ENCODE results near the gene GABRE.

DNA sequence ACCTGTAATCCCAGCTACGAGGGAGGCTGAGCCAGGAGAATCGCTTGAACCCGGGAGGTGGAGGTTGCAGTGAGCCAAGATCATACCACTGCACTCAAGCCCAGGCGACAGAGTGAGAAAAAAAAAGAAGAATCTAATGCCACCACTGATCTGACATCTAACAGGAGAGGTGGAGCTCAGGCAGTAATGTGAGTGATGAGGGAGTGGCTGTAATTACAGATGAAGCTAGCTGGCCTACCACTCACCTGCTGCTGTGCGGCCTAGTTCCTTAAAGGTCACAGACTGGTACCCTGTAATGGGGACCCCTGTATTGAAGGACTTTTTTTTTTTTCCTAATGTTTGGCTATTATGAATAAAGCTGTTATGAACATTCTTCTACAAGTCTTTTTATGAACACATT, 25.3 kb upstream of the GABRE start:
- TF ChIP-seq ZNF175 (tag by site-specific recombination; IDR thresholded peaks at IDR 0.05) (no peak), ZNF24 (tag by site-specific recombination; IDR thresholded peaks at IDR 0.05) (no peak), ZNF114 (tag by site-specific recombination; IDR thresholded peaks at IDR 0.05) (no peak), ATF2 (tag by site-specific recombination; IDR thresholded peaks at IDR 0.05; ENCODE audit: low read depth) (no peak), ZNF112 (tag by site-specific recombination; IDR thresholded peaks at IDR 0.05) (no peak), PRDM10 (tag by site-specific recombination; IDR thresholded peaks at IDR 0.05) (no peak), ZBTB49 (tag by site-specific recombination; IDR thresholded peaks at IDR 0.05; ENCODE audit: low read depth) (no peak), ZNF423 (tag by site-specific recombination; IDR thresholded peaks at IDR 0.05) (no peak), ZNF274 (IDR thresholded peaks at IDR 0.05; ENCODE audit: low read length) (no peak), ZNF274 (tag by site-specific recombination; IDR thresholded peaks at IDR 0.05; ENCODE audit: borderline replicate concordance) (no peak), MYNN (tag by site-specific recombination; IDR thresholded peaks at IDR 0.05; ENCODE audit: borderline replicate concordance) (no peak)
- TF ChIP-seq, protein P1, sequence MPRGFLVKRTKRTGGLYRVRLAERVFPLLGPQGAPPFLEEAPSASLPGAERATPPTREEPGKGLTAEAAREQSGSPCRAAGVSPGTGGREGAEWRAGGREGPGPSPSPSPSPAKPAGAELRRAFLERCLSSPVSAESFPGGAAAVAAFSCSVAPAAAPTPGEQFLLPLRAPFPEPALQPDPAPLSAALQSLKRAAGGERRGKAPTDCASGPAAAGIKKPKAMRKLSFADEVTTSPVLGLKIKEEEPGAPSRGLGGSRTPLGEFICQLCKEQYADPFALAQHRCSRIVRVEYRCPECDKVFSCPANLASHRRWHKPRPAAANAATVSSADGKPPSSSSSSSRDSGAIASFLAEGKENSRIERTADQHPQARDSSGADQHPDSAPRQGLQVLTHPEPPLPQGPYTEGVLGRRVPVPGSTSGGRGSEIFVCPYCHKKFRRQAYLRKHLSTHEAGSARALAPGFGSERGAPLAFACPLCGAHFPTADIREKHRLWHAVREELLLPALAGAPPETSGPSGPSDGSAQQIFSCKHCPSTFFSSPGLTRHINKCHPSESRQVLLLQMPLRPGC (tag by site-specific recombination; IDR thresholded peaks at IDR 0.05), result no peak
- TF ChIP-seq, protein P2, sequence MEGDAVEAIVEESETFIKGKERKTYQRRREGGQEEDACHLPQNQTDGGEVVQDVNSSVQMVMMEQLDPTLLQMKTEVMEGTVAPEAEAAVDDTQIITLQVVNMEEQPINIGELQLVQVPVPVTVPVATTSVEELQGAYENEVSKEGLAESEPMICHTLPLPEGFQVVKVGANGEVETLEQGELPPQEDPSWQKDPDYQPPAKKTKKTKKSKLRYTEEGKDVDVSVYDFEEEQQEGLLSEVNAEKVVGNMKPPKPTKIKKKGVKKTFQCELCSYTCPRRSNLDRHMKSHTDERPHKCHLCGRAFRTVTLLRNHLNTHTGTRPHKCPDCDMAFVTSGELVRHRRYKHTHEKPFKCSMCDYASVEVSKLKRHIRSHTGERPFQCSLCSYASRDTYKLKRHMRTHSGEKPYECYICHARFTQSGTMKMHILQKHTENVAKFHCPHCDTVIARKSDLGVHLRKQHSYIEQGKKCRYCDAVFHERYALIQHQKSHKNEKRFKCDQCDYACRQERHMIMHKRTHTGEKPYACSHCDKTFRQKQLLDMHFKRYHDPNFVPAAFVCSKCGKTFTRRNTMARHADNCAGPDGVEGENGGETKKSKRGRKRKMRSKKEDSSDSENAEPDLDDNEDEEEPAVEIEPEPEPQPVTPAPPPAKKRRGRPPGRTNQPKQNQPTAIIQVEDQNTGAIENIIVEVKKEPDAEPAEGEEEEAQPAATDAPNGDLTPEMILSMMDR (tag by site-specific recombination; IDR thresholded peaks at IDR 0.05), result no peak
- TF ChIP-seq, protein P3, sequence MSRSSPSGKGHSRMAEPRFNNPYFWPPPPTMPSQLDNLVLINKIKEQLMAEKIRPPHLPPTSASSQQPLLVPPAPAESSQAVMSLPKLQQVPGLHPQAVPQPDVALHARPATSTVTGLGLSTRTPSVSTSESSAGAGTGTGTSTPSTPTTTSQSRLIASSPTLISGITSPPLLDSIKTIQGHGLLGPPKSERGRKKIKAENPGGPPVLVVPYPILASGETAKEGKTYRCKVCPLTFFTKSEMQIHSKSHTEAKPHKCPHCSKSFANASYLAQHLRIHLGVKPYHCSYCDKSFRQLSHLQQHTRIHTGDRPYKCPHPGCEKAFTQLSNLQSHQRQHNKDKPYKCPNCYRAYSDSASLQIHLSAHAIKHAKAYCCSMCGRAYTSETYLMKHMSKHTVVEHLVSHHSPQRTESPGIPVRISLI (tag by site-specific recombination; IDR thresholded peaks at IDR 0.05), result no peak
- TF ChIP-seq, protein P4, sequence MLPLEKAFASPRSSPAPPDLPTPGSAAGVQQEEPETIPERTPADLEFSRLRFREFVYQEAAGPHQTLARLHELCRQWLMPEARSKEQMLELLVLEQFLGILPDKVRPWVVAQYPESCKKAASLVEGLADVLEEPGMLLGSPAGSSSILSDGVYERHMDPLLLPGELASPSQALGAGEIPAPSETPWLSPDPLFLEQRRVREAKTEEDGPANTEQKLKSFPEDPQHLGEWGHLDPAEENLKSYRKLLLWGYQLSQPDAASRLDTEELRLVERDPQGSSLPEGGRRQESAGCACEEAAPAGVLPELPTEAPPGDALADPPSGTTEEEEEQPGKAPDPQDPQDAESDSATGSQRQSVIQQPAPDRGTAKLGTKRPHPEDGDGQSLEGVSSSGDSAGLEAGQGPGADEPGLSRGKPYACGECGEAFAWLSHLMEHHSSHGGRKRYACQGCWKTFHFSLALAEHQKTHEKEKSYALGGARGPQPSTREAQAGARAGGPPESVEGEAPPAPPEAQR (tag by site-specific recombination; IDR thresholded peaks at IDR 0.05), result no peak
